ENCODE results near the gene CCZ1B.
"Not testable (repeated sequence)": the region's sequence is repeated elsewhere in the genome, so short reads cannot be mapped to it uniquely, and the experiment has no call there.

DNA sequence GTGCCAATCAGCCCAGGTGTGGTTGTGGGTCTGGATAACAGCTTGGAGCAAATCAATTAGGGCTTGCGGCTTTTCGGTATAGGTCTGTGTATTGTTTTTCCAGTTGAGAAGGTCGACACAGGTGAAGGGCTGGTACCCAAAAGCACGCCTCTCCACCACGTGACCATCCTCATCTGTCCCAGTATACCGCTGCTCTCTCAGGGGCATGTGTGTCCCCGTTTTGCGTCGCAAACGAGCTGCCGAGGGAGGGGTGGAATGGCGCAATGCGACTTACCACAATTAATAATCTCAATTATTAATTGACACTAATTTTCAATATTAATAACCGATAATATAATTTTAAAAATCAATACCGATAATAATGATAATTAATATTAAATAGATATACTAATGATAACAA is 48.9 kb upstream of the CCZ1B start:
- TF ChIP-seq, protein P1, sequence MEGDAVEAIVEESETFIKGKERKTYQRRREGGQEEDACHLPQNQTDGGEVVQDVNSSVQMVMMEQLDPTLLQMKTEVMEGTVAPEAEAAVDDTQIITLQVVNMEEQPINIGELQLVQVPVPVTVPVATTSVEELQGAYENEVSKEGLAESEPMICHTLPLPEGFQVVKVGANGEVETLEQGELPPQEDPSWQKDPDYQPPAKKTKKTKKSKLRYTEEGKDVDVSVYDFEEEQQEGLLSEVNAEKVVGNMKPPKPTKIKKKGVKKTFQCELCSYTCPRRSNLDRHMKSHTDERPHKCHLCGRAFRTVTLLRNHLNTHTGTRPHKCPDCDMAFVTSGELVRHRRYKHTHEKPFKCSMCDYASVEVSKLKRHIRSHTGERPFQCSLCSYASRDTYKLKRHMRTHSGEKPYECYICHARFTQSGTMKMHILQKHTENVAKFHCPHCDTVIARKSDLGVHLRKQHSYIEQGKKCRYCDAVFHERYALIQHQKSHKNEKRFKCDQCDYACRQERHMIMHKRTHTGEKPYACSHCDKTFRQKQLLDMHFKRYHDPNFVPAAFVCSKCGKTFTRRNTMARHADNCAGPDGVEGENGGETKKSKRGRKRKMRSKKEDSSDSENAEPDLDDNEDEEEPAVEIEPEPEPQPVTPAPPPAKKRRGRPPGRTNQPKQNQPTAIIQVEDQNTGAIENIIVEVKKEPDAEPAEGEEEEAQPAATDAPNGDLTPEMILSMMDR (IDR thresholded peaks at IDR 0.05; ENCODE audit: poor library complexity, severe bottlenecking): not testable (repeated sequence)
- not testable (repeated sequence) for TF ChIP-seq EZH2 (IDR thresholded peaks at IDR 0.05; ENCODE audit: borderline replicate concordance, insufficient read depth, low read length, poor library complexity, severe bottlenecking); RAD21 (conservative IDR thresholded peaks at IDR 0.05); EP300 (conservative IDR thresholded peaks at IDR 0.05; ENCODE audit: poor library complexity, severe bottlenecking); POLR2AphosphoS5 (IDR thresholded peaks at IDR 0.05); TAF1 (IDR thresholded peaks at IDR 0.05; ENCODE audit: low read depth)
- TF ChIP-seq, protein P2, sequence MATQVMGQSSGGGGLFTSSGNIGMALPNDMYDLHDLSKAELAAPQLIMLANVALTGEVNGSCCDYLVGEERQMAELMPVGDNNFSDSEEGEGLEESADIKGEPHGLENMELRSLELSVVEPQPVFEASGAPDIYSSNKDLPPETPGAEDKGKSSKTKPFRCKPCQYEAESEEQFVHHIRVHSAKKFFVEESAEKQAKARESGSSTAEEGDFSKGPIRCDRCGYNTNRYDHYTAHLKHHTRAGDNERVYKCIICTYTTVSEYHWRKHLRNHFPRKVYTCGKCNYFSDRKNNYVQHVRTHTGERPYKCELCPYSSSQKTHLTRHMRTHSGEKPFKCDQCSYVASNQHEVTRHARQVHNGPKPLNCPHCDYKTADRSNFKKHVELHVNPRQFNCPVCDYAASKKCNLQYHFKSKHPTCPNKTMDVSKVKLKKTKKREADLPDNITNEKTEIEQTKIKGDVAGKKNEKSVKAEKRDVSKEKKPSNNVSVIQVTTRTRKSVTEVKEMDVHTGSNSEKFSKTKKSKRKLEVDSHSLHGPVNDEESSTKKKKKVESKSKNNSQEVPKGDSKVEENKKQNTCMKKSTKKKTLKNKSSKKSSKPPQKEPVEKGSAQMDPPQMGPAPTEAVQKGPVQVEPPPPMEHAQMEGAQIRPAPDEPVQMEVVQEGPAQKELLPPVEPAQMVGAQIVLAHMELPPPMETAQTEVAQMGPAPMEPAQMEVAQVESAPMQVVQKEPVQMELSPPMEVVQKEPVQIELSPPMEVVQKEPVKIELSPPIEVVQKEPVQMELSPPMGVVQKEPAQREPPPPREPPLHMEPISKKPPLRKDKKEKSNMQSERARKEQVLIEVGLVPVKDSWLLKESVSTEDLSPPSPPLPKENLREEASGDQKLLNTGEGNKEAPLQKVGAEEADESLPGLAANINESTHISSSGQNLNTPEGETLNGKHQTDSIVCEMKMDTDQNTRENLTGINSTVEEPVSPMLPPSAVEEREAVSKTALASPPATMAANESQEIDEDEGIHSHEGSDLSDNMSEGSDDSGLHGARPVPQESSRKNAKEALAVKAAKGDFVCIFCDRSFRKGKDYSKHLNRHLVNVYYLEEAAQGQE (IDR thresholded peaks at IDR 0.05; ENCODE audit: borderline replicate concordance): not testable (repeated sequence)

Measured in neural cell (in vitro differentiated cells).